SU-DHL-6 (cell line): ENCODE measurements around the gene HOXB1.

Experiments
- CTCF ChIP-seq: fragments of 200-600 bp; sonication (generic); IDR thresholded peaks from one replicate; pipeline ENCODE4 v1.5.1; 2017; ENCODE audit warnings: antibody characterized with exemption, mild to moderate bottlenecking, low read length, moderate library complexity; ENCODE audit not compliant: insufficient read depth, poor library complexity, severe bottlenecking
- EZH2phosphoT487 ChIP-seq: fragments of 200-600 bp; sonication (generic), shearing (Covaris generic); conservative IDR thresholded peaks from 2 replicates; pipeline ENCODE4 v1.6.1; 2018; ENCODE audit warnings: mild to moderate bottlenecking, antibody characterized with exemption, low read length, moderate library complexity, mixed read lengths

DNA sequence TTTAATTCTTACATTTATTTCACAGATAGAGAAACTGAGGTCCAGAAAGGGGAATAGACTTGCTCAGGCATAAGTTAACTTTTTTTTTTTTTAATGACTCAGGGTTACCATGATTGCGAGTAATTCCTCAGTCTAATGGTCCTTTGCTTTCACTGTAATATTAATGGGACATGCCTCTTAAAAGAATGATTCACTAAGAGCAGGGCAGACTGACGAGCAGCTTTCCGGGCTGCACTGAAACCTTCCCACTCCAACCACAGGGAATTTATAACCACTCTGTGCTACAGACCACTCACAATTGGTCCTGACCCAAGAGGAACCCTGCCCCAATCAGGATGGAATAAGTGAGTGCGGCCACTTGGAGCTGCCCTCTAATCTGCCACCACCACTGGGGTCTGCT lies 8.4 kb upstream of the HOXB1 start:
- TF ChIP-seq CTCF (no peak), EZH2phosphoT487 (no peak)
